Tibial artery (tissue), 4 donors: Measurements from ENCODE around the gene AMPH.
"Not testable (repeated sequence)": the region's sequence is repeated elsewhere in the genome, so short reads cannot be mapped to it uniquely, and the experiment has no call there.

Source experiments
- DNase-seq, 2 donors: peaks; one replicate each; pipeline ENCODE4 v3.0.0-alpha.2; 2019
- H3K27ac ChIP-seq, 2 donors: fragments of 200-600 bp; sonication (generic) in 1 of 2; 1 replicate in 1 of 2; 2 replicates in 1 of 2; pipeline ENCODE4 v1.5.1; 2018 to 2019; ENCODE audit warnings: mild to moderate bottlenecking in 1 of 2
- H3K27me3 ChIP-seq, 2 donors: fragments of 200-600 bp; sonication (generic) in 1 of 2; one replicate each; pipeline versions ENCODE4 v1.5.1 to v1.6.0; 2016 to 2019
- H3K36me3 ChIP-seq, 3 donors: fragments of 200-600 bp; sonication (generic) in 2 of 3; one replicate each; pipeline ENCODE4 v1.5.1; 2016 to 2019; ENCODE audit warnings: mild to moderate bottlenecking in 2 of 3
- H3K4me1 ChIP-seq, 4 donors: fragments of 200-600 bp; sonication (generic) in 2 of 4; 1 replicate in 3 of 4; 2 replicates in 1 of 4; pipeline ENCODE4 v1.5.1; 2016 to 2019
- H3K4me3 ChIP-seq, 2 donors: fragments of 200-600 bp; sonication (generic) in 1 of 2; 1 replicate in 1 of 2; 2 replicates in 1 of 2; pipeline ENCODE4 v1.5.1; 2018 to 2019; ENCODE audit warnings: mild to moderate bottlenecking in 2 of 2
- H3K9me3 ChIP-seq, 3 donors: fragments of 200-600 bp; sonication (generic) in 1 of 3; one replicate each; pipeline ENCODE4 v1.5.1; 2016 to 2019
- intact Hi-C: fragments of 100-400 bp; cut with DNase I; formaldehyde crosslinking; loops from one replicate; pipeline ENCODE4 v1.15.0; 2023; ENCODE audit warnings: low total_unique reads
- TF ChIP-seq, protein P1 (sequence below), 2 experiments: fragments of 200-600 bp in 1 of 2; fragments of 450-650 bp in 1 of 2; IDR thresholded peaks; one replicate each; pipeline ENCODE4 v1.5.1; 2017 to 2019; ENCODE audit warnings: antibody characterized with exemption in 2 of 2, mild to moderate bottlenecking in 1 of 2, moderate library complexity in 1 of 2

The AMPH gene

DNA sequence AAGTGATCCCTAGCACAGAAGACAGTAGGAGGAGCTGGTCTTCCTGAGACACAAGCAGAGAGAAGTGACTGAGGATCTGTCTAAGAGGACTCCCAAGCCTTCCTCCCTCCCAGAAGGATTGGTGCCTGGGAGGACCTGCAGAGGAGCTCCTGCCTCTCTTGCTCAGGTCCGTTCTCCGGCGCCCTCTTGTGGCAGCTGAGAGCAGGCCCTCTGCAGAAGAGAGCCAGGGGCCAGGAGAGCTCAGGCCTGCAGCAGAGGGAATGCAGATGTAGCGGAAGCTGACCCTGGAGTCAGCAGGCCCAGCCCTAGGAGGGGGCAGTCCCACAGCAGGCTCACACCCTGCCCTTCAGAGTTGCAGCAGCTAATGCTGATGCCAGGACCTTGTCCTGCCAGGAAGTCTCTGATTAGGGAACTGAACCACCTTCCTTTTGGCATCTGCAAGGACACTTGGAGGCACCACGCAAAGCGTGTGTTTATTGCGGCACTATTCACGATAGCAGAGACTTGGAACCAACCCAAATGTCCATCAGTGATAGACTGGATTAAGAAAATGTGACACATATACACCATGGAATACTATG is 276.8 kb downstream of the AMPH start:
- peak in 1 of 2 donors; percentile 51 for DNase-seq
- H3K36me3 ChIP-seq, H3K9me3 ChIP-seq, H3K4me3 ChIP-seq, intact Hi-C loops, H3K27ac ChIP-seq, H3K4me1 ChIP-seq, H3K27me3 ChIP-seq: not testable (repeated sequence)
- TF ChIP-seq, protein P1, sequence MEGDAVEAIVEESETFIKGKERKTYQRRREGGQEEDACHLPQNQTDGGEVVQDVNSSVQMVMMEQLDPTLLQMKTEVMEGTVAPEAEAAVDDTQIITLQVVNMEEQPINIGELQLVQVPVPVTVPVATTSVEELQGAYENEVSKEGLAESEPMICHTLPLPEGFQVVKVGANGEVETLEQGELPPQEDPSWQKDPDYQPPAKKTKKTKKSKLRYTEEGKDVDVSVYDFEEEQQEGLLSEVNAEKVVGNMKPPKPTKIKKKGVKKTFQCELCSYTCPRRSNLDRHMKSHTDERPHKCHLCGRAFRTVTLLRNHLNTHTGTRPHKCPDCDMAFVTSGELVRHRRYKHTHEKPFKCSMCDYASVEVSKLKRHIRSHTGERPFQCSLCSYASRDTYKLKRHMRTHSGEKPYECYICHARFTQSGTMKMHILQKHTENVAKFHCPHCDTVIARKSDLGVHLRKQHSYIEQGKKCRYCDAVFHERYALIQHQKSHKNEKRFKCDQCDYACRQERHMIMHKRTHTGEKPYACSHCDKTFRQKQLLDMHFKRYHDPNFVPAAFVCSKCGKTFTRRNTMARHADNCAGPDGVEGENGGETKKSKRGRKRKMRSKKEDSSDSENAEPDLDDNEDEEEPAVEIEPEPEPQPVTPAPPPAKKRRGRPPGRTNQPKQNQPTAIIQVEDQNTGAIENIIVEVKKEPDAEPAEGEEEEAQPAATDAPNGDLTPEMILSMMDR (IDR thresholded peaks at IDR 0.05): peak; percentile 18 to 26

DNA sequence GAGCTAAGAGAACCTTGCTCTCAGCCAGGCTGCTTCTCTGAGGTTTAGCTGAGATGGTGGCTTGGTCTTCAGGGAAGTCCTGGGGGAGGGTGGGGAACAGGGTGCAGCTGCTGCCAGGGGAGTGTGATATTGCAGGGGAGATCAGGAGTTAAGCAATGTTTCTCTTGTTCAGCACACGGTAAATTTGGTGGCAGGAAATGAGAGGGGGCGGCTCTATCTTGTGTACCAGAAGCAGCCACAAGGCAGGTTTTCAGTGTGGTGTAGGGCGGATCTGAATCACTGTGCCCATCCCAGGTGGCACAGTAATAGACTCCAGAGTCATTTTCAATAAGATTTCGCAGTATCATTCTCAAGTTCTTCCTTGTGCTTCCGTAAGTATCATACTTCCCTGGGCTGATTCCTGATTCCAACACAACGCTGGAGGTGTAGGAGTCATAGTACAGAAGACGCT is 277.7 kb downstream of the AMPH start:
- H3K27ac ChIP-seq, H3K4me1 ChIP-seq, intact Hi-C loops, DNase-seq, H3K36me3 ChIP-seq, H3K27me3 ChIP-seq, H3K4me3 ChIP-seq, H3K9me3 ChIP-seq: not testable (repeated sequence)

DNA sequence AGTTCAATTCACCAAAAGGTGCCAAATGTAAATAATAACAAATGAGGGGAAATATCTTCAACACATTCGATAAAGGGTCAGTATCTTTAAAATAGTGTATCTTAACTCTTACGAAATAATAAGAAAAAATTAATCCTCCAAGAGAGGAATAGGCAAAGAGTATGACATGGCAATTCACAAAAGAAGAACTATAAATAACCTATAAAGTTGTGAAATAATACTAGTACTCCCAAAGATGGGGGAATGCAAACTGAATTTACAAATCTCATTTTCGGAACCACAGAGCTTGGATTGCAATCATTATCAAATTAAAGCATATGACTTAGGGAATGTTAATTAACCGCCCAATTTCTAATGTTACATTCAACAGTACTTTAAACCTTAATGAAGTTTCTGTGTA is 279.6 kb downstream of the AMPH start:
- Histone ChIP-seq H3K36me3 (no peaks in the 10 kb centered on the region), H3K9me3 (no peaks in the 10 kb centered on the region), H3K27me3 (no peaks in the 10 kb centered on the region), H3K4me3 (no peak overlapping the region), H3K4me1 (no peaks in the 10 kb centered on the region), H3K27ac (no peak overlapping the region)
- intact Hi-C loops: no loop called here
- DNase-seq: no peak
- TF ChIP-seq, protein P1 (IDR thresholded peaks at IDR 0.05): no peak

DNA sequence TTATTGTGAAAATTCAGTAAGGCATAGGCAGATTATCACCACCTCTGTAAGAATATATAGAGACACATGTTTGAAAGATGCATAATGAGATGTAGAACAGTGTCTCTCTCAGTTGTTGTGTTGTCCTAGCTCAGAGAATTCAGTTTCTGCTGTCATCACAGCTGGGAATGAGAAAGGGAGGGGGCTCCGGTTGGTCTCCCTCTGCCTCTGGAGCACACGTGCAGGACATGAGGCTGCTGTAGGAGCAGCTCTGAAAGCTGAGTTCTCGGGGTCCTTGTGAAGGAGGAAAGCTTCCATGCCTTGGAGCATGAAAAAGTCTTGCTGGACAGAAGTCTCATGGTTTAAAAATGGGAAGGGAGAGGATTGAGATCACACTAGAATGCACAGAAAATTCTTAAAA is 280.4 kb downstream of the AMPH start:
- not testable (repeated sequence) for DNase-seq, H3K4me1 ChIP-seq

DNA sequence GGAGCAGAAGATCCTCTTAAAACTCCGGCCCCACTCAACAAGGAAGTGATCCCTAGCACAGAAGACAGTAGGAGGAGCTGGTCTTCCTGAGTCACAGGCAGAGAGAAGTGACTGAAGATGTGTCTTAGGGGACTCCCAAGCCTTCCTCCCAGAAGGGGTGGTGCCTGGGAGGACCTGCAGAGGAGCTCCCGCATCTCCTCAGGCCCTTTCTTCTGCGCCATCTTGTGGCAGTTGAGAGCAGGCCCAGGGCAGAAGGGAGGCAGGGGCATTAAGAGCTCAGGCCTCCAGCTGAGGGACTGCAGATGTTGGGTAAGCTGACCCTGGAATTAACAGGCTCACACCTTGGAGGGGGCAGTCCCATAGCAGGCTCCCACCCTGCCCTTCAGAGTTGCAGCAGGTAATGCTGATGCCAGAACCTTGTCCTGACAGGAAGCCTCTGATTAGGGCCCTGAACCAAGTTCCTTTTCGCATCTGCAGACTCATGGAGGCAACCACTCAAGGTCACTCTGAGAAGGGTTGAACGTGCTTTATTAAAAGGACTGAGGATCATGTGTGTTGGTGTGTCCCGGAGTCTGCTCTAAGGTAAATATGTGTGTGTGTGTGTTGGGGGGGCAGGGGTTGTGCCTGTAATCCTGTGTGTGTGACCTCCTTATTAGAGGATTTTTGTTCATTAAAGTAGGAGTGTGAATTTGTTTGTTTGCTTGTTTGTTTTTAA is 281.1 kb downstream of the AMPH start:
- DNase-seq, H3K36me3 ChIP-seq, H3K27ac ChIP-seq, intact Hi-C loops, H3K4me1 ChIP-seq, H3K9me3 ChIP-seq, H3K27me3 ChIP-seq, H3K4me3 ChIP-seq: not testable (repeated sequence)

More for the DNA sequence above, 280.4 kb downstream of the AMPH start:
- H3K36me3 ChIP-seq, H3K9me3 ChIP-seq, H3K27me3 ChIP-seq, intact Hi-C loops, H3K4me3 ChIP-seq, H3K27ac ChIP-seq: not testable (repeated sequence)

DNA sequence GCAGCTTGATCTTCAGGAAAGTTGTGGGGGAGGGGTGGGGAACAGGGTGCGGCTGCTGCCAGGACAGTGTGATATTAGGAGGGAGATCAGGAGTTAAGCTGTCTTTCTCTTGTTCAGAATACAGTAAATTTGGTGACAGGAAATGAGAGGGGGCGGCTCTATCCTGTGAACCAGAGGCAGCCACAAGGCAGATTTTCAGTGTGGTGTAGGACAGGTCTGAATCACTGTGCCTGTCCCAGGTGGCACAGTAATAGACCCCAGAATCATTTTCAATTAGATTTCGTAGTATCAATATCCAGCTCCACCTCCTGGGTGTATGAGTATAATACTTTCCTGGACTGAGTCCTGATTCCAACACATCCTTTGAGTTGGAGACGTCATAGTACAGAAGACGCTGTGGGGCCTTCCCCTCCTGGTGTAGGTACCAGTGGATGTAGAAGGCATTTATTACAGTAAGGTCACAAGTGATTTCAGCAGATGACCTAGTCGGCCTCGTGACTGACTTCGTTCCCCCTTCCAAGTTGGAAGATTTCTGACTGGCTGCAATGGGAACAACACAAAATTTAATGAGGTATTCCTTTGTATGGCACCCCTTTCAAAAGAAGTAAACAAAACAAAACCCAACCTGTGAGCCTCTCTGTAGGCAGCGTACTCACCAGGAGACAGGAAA is 281.9 kb downstream of the AMPH start:
- DNase-seq, H3K36me3 ChIP-seq, H3K27ac ChIP-seq, H3K9me3 ChIP-seq, intact Hi-C loops, H3K4me3 ChIP-seq, H3K27me3 ChIP-seq, H3K4me1 ChIP-seq: not testable (repeated sequence)

DNA sequence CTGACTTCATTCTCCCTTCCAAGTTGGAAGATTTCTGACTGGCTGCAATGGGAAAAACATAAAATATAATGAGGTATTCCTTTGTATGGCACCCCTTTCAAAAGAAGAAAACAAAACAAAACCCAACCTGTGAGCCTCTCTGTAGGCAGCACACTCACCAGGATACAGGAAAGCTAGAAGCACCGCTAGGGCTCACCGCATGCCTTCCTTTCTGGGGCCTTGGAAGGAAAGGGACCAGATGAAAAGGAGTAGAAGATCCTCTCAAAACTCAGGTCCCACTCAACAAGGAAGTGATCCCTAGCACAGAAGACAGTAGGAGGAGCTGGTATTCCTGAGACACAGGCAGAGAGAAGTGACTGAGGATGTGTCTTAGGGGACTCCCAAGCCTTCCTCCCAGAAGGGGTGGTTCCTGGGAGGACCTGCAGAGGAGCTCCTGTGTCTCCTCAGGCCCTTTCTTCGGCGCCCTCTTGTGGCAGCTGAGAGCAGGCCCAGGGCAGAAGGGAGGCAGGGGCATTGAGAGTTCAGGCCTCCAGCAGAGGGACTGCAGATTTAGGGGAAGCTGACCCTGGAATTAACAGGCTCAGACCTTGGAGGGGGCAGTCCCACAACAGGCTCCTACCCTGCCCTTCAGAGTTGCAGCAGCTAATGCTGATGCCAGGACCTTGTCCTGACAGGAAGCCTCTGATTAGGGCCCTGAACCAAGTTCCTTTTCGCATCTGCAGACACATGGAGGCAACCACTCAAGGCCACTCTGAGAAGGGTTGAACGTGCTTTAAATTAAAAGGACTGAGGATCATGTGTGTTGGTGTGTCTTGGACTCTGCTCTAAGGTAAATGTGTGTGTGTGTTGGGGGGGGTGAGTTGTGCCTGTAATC is 285.6 kb downstream of the AMPH start:
- intact Hi-C loops, DNase-seq, H3K27ac ChIP-seq, H3K4me3 ChIP-seq, H3K4me1 ChIP-seq, H3K27me3 ChIP-seq, H3K9me3 ChIP-seq, H3K36me3 ChIP-seq: not testable (repeated sequence)

DNA sequence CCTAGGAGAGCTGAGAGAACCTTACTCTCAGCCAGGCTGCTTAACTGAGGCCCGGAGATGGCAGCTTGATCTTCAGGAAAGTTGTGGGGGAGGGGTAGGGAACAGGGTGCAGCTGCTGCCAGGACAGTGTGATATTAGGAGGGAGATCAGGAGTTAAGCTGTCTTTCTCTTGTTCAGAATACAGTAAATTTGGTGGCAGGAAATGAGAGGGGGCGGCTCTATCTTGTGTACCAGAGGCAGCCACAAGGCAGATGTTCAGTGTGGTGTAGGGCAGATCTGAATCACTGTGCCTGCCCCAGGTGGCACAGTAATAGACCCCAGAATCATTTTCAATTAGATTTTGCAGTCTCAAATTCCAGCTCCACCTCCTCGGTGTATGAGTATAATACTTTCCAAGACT is 286.4 kb downstream of the AMPH start:
- H3K4me1 ChIP-seq, H3K4me3 ChIP-seq, H3K27me3 ChIP-seq, intact Hi-C loops, H3K27ac ChIP-seq, H3K9me3 ChIP-seq, H3K36me3 ChIP-seq, DNase-seq: not testable (repeated sequence)

DNA sequence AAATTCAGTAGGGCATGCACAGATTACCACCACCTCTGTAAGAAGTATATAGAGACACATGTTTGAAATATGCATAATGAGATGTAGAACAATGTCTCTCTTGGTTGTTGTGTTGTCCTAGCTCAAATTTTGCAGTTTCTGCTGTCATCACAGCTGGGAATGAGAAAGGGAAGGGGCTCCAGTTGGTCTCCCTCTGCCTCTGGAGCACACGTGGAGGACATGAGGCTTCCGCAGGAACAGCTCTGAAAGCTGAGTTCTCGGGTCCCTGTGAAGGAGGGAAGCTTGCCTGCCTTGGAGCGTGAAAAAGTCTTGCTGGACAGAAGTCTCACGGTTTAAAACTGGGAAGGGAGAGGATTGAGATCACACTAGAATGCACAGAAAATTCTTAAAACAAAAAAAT is 289.0 kb downstream of the AMPH start:
- H3K4me1 ChIP-seq, DNase-seq, H3K27me3 ChIP-seq, H3K27ac ChIP-seq, intact Hi-C loops, H3K36me3 ChIP-seq, H3K4me3 ChIP-seq, H3K9me3 ChIP-seq: not testable (repeated sequence)

DNA sequence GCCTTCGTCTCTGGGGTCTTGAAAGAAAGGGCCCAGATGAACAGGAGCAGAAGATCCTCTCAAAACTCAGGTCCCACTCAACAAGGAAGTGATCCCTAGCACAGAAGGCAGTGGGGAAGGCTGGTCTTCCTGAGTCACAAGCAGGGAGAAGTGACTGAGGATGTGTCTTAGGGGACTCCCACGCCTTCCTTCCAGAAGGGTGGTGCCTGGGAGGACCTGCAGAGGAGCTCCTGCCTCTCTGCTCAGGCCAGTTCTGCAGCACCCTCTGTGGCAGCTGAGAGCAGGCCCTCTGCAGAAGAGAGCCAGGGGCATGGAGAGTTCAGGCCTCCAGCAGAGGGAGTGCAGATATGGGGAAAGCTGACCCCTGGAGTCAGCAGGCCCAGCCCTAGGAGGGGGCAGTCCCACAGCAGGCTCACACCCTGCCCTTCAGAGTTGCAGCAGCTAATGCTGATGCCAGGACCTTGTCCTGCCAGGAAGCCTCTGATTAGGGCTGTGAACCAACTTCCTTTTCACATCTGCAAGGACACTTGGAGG is 289.9 kb downstream of the AMPH start:
- H3K9me3 ChIP-seq, DNase-seq, H3K36me3 ChIP-seq, H3K4me3 ChIP-seq, H3K4me1 ChIP-seq, H3K27me3 ChIP-seq, H3K27ac ChIP-seq, intact Hi-C loops: not testable (repeated sequence)
